Measurements from ENCODE around the gene DNAH10.

The DNAH10 gene

GRCh38 chr12:123914726-123915333 is 152.7 kb downstream of the DNAH10 start:
- TF ChIP-seq CSDC2 (CRISPR knock-in tag; IDR thresholded peaks at IDR 0.05) (no peak), ZNF70 (CRISPR knock-in tag; IDR thresholded peaks at IDR 0.05) (no peak), ISL1 (CRISPR knock-in tag; IDR thresholded peaks at IDR 0.05) (no peak), CSRNP3 (CRISPR knock-in tag; IDR thresholded peaks at IDR 0.05) (no peak), BACH2 (CRISPR knock-in tag; IDR thresholded peaks at IDR 0.05; ENCODE audit: borderline replicate concordance) (no peak), ZFP3 (CRISPR knock-in tag; IDR thresholded peaks at IDR 0.05) (no peak), POU6F1 (CRISPR knock-in tag; IDR thresholded peaks at IDR 0.05; ENCODE audit: borderline replicate concordance, low read depth) (no peak), TCF4 (CRISPR knock-in tag; IDR thresholded peaks at IDR 0.05; ENCODE audit: borderline replicate concordance) (no peak), GLIS3 (CRISPR knock-in tag; IDR thresholded peaks at IDR 0.05) (no peak), ZC3H10 (CRISPR knock-in tag; IDR thresholded peaks at IDR 0.05) (no peak), ESRRG (CRISPR knock-in tag; IDR thresholded peaks at IDR 0.05) (no peak), ZNF565 (CRISPR knock-in tag; conservative IDR thresholded peaks at IDR 0.05; ENCODE audit: low read depth) (no peak), CREB5 (CRISPR knock-in tag; IDR thresholded peaks at IDR 0.05; ENCODE audit: low read depth) (no peak), ZFP30 (CRISPR knock-in tag; IDR thresholded peaks at IDR 0.05) (no peak), PATZ1 (CRISPR knock-in tag; IDR thresholded peaks at IDR 0.05; ENCODE audit: borderline replicate concordance) (no peak), PPARA (CRISPR knock-in tag; IDR thresholded peaks at IDR 0.05; ENCODE audit: borderline replicate concordance) (no peak), TSHZ2 (CRISPR knock-in tag; IDR thresholded peaks at IDR 0.05) (no peak), TOX (CRISPR knock-in tag; IDR thresholded peaks at IDR 0.05; ENCODE audit: borderline replicate concordance) (no peak), SNAI2 (CRISPR knock-in tag; IDR thresholded peaks at IDR 0.05) (no peak)
- no peak for ATAC-seq

- no peak for ATAC-seq
- TF ChIP-seq PATZ1 (CRISPR knock-in tag; IDR thresholded peaks at IDR 0.05; ENCODE audit: borderline replicate concordance) = no peak
- no peak for TF ChIP-seq ZNF565 (CRISPR knock-in tag; conservative IDR thresholded peaks at IDR 0.05; ENCODE audit: low read depth)
- no peak for TF ChIP-seq OSR1 (CRISPR knock-in tag; IDR thresholded peaks at IDR 0.05)
- TF ChIP-seq ZNF8 (CRISPR knock-in tag; IDR thresholded peaks at IDR 0.05) = no peak
- TF ChIP-seq CSDC2 (CRISPR knock-in tag; IDR thresholded peaks at IDR 0.05) = no peak
- no peak for TF ChIP-seq TCF4 (CRISPR knock-in tag; IDR thresholded peaks at IDR 0.05; ENCODE audit: borderline replicate concordance)
- TF ChIP-seq SNAI2 (CRISPR knock-in tag; IDR thresholded peaks at IDR 0.05) = no peak
- TF ChIP-seq ARNTL (CRISPR knock-in tag; IDR thresholded peaks at IDR 0.05; ENCODE audit: borderline replicate concordance, low read depth) = no peak
- no peak for TF ChIP-seq ZC3H10 (CRISPR knock-in tag; IDR thresholded peaks at IDR 0.05)
- TF ChIP-seq GLIS3 (CRISPR knock-in tag; IDR thresholded peaks at IDR 0.05) = no peak
Observed at GRCh38 chr12:123916729-123917128, 154.6 kb downstream of the DNAH10 start.
